ENCODE measurements around the gene ERFL. TPM values are rescaled to one million over a fixed set of nuclear protein-coding genes. Genes with fewer than 3 reads are reported as not detected.

The ERFL gene
- polyA plus RNA-seq, 6 donors from 2014 or later = not detected

- Mint-ChIP-seq H3K27ac (peak overlapping the region in 1 of 6 donors; percentile 49), H3K4me1 (peaks cover 18 to 31% (median 19%) of the 10 kb centered on the region in 3 donors)
These were observed 24.9 kb downstream of the ERFL start for GRCh38 chr19:41903193-41903953.

GRCh38 chr19:41902594-41902993, 25.7 kb downstream of the ERFL start:
- Mint-ChIP-seq H3K4me3 (no peak overlapping the region), H3K4me1 (peaks cover 20 to 38% (median 25%) of the 10 kb centered on the region in 3 donors), H3K36me3 (peaks cover 16 to 42% of the 10 kb centered on the region in 2 donors)

More at GRCh38 chr19:41903193-41903953, 24.9 kb downstream of the ERFL start:
- Mint-ChIP-seq H3K9me3 (no peaks in the 10 kb centered on the region), H3K4me3 (no peak overlapping the region), H3K36me3 (peaks cover 16 to 37% of the 10 kb centered on the region in 2 donors), H3K27me3 (no peaks in the 10 kb centered on the region)
- ATAC-seq (ENCODE audit: low read depth in 2 of 2) (no peak), DNase-seq (no peak)

GRCh38 chr19:41901707-41902360, 26.4 kb downstream of the ERFL start:
- Mint-ChIP-seq H3K4me3 (no peak overlapping the region), H3K36me3 (peaks cover 16 to 39% of the 10 kb centered on the region in 2 donors), H3K4me1 (peaks cover 19 to 39% (median 25%) of the 10 kb centered on the region in 3 donors), H3K9me3 (no peaks in the 10 kb centered on the region), H3K27ac (peak overlapping the region in 2 of 6 donors; percentile 56 to 71), H3K27me3 (no peaks in the 10 kb centered on the region)
- DNase-seq (no peak), ATAC-seq (ENCODE audit: low read depth in 2 of 2) (no peak)

More at GRCh38 chr19:41902594-41902993, 25.7 kb downstream of the ERFL start:
- no peaks in the 10 kb centered on the region for H3K9me3 Mint-ChIP-seq
- DNase-seq = no peak
- no peaks in the 10 kb centered on the region for H3K27me3 Mint-ChIP-seq
- H3K27ac Mint-ChIP-seq = peak overlapping the region in 1 of 6 donors; percentile 67
- no peak for ATAC-seq (ENCODE audit: low read depth in 2 of 2)

DNA sequence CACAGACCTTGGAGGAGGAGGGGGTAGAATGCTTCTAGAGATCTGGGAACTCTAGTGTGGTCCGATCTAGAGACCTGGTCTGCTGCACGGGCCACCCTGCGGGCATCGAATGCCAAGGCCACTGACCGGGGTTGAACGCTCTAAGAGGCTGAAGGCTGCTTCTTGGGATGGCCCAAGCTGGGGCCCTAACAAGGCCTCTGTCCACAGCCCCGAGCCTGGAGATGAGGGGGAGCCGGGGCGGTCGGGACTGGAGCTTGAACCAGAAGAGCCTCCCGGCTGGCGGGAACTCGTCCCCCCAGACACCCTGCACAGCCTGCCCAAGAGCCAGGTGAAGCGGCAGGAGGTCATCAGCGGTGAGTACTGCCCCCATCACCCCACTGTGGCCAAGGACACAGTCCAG, 30.0 kb downstream of the ERFL start:
- Mint-ChIP-seq H3K27me3 (no peaks in the 10 kb centered on the region), H3K4me1 (peaks cover 18 to 35% (median 28%) of the 10 kb centered on the region in 3 donors), H3K9me3 (no peaks in the 10 kb centered on the region), H3K27ac (peak overlapping the region in 3 of 6 donors; percentile 50 to 87 (median 65)), H3K36me3 (peaks cover 12 to 32% of the 10 kb centered on the region in 2 donors), H3K4me3 (no peak overlapping the region)
- ATAC-seq (ENCODE audit: low read depth in 2 of 2) = no peak
- no peak for DNase-seq

- Mint-ChIP-seq H3K27me3 (no peaks in the 10 kb centered on the region), H3K4me3 (no peak overlapping the region), H3K36me3 (peaks cover 12 to 32% of the 10 kb centered on the region in 2 donors), H3K4me1 (peaks cover 21 to 35% (median 32%) of the 10 kb centered on the region in 3 donors), H3K9me3 (no peaks in the 10 kb centered on the region), H3K27ac (peak overlapping the region in 5 of 6 donors; percentile 33 to 87 (median 61))
- DNase-seq (no peak), ATAC-seq (ENCODE audit: low read depth in 2 of 2) (no peak)
These were observed 30.4 kb downstream of the ERFL start for GRCh38 chr19:41897820-41898219.

DNA sequence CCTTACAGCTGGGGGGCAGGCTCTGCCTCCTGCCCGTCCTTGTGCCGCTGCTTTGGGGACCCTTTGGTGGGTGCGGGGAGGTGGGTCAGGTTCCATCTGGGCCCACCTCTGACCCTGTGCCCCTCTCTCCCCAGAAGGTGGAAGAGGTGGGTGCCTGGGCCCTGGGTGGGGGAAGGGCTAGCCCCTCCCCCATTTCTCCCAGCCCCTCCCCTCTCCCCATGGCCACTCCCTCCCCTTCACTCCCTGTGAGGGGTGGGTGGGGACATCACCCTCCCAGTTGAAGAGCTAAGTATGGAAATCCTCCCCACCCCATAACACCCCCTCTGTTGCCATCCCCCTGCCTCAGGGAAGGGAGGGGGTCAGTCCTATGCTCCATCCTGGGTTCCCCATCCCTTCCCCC, 31.1 kb downstream of the ERFL start:
- H3K27ac Mint-ChIP-seq = no peak overlapping the region
- H3K4me3 Mint-ChIP-seq = no peak overlapping the region
- ATAC-seq (ENCODE audit: low read depth in 2 of 2) (no peak), DNase-seq (no peak)
- H3K36me3 Mint-ChIP-seq = peaks cover 12 to 32% of the 10 kb centered on the region in 2 donors
- no peaks in the 10 kb centered on the region for H3K9me3 Mint-ChIP-seq
- no peaks in the 10 kb centered on the region for H3K27me3 Mint-ChIP-seq
- H3K4me1 Mint-ChIP-seq = peaks cover 22 to 33% (median 32%) of the 10 kb centered on the region in 3 donors

DNA sequence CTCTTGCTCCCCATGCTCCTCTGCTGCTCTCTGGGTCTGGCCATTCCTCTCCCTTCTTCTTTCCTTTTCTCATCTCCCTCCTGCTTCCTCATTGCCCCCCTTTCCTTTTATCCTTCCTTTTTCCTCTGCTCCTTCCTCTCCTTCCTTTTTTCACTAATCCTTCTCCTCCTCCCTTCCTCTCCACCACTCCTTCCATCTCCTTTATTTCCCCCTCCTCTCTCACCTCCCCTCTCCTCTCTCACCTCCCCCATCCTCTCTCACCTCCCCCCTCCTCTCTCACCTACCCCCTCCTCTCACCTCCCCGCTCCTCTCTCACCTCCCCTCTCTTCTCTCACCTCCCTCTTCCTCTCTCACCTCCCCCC, 31.7 kb downstream of the ERFL start:
- no peaks in the 10 kb centered on the region for H3K9me3 Mint-ChIP-seq
- H3K27me3 Mint-ChIP-seq = no peaks in the 10 kb centered on the region
- H3K27ac Mint-ChIP-seq = peak overlapping the region in 1 of 6 donors; percentile 83
- H3K36me3 Mint-ChIP-seq = peaks cover 12 to 32% of the 10 kb centered on the region in 2 donors
- peaks cover 25 to 34% (median 27%) of the 10 kb centered on the region in 3 donors for H3K4me1 Mint-ChIP-seq
- H3K4me3 Mint-ChIP-seq = no peak overlapping the region
- no peak for ATAC-seq (ENCODE audit: low read depth in 2 of 2)
- no peak for DNase-seq

GRCh38 chr19:41895745-41896580, 32.3 kb downstream of the ERFL start:
- DNase-seq = no peak
- Mint-ChIP-seq H3K4me3 (no peak overlapping the region), H3K27me3 (no peaks in the 10 kb centered on the region), H3K9me3 (no peaks in the 10 kb centered on the region), H3K4me1 (peaks cover 27 to 36% (median 29%) of the 10 kb centered on the region in 3 donors), H3K36me3 (peaks cover 12 to 32% of the 10 kb centered on the region in 2 donors), H3K27ac (peak overlapping the region in 5 of 6 donors; percentile 51 to 88 (median 83))
- ATAC-seq (ENCODE audit: low read depth in 2 of 2) = peak in 1 of 2 donors; percentile 37

DNA sequence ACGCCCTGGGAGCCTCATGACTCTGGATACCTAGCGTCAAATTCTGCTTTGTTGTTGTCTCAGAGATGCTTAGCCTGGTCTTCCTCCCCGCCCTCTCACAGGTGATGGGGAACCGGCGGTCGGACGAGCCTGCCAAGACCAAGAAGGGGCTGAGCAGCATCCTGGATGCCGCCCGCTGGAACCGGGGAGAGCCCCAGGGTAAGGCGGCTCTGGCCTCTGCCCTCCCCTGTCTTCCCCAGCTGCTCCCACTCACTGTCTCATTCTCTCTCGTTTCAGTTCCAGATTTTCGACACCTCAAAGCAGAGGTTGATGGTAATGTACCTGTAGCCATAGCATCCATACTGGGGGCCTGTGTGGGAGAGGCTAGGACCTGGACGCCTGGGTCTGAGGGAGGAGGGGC, 33.9 kb downstream of the ERFL start:
- Mint-ChIP-seq H3K36me3 (peaks cover 5 to 30% of the 10 kb centered on the region in 2 donors), H3K4me3 (no peak overlapping the region), H3K27ac (peak overlapping the region in 3 of 6 donors; percentile 49 to 73 (median 50)), H3K9me3 (no peaks in the 10 kb centered on the region), H3K27me3 (no peaks in the 10 kb centered on the region), H3K4me1 (peaks cover 33 to 43% (median 34%) of the 10 kb centered on the region in 3 donors)
- ATAC-seq (ENCODE audit: low read depth in 2 of 2) (no peak), DNase-seq (no peak)

DNA sequence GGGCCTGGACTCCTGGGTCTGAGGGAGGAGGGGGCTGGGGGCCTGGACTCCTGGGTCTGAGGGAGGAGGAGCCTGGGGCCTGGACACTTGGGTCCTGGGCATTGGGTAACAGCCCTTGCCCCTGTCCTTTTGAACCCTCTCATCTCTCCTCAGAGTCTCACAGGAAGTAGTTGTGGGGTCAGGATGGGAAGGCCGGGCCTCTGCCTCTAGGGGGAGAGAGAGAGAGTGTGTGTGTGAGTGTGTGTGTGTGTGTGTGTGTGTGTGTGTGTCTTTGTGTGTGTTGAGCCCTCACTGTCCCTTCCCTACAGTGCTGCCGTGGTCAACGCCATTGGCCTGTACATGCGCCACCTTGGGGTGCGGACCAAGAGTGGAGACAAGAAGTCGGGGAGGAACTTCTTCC, 34.4 kb downstream of the ERFL start:
- Mint-ChIP-seq H3K27me3 (no peaks in the 10 kb centered on the region), H3K27ac (peak overlapping the region in 3 of 6 donors; percentile 49 to 89 (median 73)), H3K4me3 (peak overlapping the region in 1 of 8 donors; percentile 25), H3K9me3 (no peaks in the 10 kb centered on the region), H3K36me3 (peaks cover under 1 to 26% of the 10 kb centered on the region in 2 donors), H3K4me1 (peaks cover 31 to 39% (median 33%) of the 10 kb centered on the region in 3 donors)
- ATAC-seq (ENCODE audit: low read depth in 2 of 2) (no peak), DNase-seq (no peak)

DNA sequence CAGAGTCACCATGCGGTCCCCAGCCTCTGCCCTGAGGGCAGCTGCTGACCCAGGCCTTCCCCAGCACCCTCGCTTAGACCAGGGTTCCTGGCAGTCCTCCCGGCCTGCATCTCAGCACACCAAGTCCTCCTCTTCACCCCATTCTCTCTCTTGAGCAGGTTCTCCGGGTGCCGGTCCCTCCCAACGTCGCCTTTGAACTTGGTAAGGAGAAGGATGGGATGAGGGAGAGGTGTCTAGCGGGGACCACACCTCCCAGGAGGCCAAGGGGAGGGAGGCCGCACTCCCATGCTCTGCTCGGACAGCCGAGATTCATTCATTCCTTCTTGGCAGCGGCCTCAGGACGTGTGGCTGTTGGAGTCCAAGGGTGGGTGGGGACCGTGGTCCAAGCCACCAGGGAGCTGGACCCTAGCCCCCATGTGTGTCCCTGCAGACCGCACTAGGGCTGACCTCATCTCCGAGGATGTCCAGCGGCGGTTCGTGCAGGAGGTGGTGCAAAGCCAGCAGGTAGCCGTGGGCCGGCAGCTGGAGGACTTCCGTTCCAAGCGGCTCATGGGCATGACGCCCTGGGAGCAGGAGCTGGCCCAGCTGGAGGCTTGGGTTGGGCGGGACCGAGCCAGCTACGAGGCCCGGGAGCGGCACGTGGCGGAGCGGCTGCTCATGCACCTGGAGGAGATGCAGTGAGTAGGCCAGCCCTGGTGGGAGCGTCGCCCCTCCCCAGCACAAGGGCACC, 35.9 kb downstream of the ERFL start:
- Mint-ChIP-seq H3K9me3 (no peaks in the 10 kb centered on the region), H3K4me1 (peaks cover 37 to 44% (median 38%) of the 10 kb centered on the region in 3 donors), H3K27ac (peak overlapping the region in 1 of 6 donors; percentile 62), H3K27me3 (no peaks in the 10 kb centered on the region), H3K36me3 (peaks cover 5 to 16% of the 10 kb centered on the region in 2 donors), H3K4me3 (no peak overlapping the region)
- ATAC-seq (ENCODE audit: low read depth in 2 of 2) (no peak), DNase-seq (no peak)

- peaks cover 42 to 52% (median 49%) of the 10 kb centered on the region in 3 donors for H3K4me1 Mint-ChIP-seq
- H3K4me3 Mint-ChIP-seq = no peak overlapping the region
- no peaks in the 10 kb centered on the region for H3K9me3 Mint-ChIP-seq
- peaks cover 5 to 15% of the 10 kb centered on the region in 2 donors for H3K36me3 Mint-ChIP-seq
- no peaks in the 10 kb centered on the region for H3K27me3 Mint-ChIP-seq
- ATAC-seq (ENCODE audit: low read depth in 2 of 2) (no peak), DNase-seq (no peak)
- peak overlapping the region in 1 of 6 donors; percentile 82 for H3K27ac Mint-ChIP-seq
These were observed 37.3 kb downstream of the ERFL start for GRCh38 chr19:41890936-41891335.

All from naive B cell (primary cell).